NCI-H2081 (cell line): ENCODE measurements around the gene FGGY.

ENCODE experiments used
- DNase-seq, 2 experiments: peaks; one replicate each; lab custom pipeline; 2025; lab: John Stamatoyannopoulos, UW

The FGGY gene

GRCh38 chr1:59768792-59769735 lies 472.2 kb downstream of the FGGY start:
- peak; percentile 47 to 75 for DNase-seq

GRCh38 chr1:59769736-59770095 lies 472.8 kb downstream of the FGGY start:
- no peak for DNase-seq

GRCh38 chr1:59771361-59771760 lies 474.5 kb downstream of the FGGY start:
- DNase-seq: no peak

- DNase-seq: no peak
Measured at GRCh38 chr1:59775480-59775879, 478.6 kb downstream of the FGGY start.

GRCh38 chr1:59776960-59777852 lies 480.3 kb downstream of the FGGY start:
- DNase-seq: peak in 1 of 2 experiments; percentile 9

GRCh38 chr1:59779949-59780348 lies 483.1 kb downstream of the FGGY start:
- DNase-seq: no peak

GRCh38 chr1:59788825-59789224 lies 491.9 kb downstream of the FGGY start:
- DNase-seq: no peak

- DNase-seq: no peak
Measured at GRCh38 chr1:59798600-59798999, 501.7 kb downstream of the FGGY start.

GRCh38 chr1:59803458-59804038 lies 506.7 kb downstream of the FGGY start:
- DNase-seq: no peak

- DNase-seq: no peak
Measured at GRCh38 chr1:59804301-59804700, 507.4 kb downstream of the FGGY start.

GRCh38 chr1:59805554-59805953 lies 508.7 kb downstream of the FGGY start:
- no peak for DNase-seq
